Hematopoietic multipotent progenitor cell treated with erythropoietin and hydrocortisone succinate and interleukin-3 and kit ligand, for 17 days (in vitro differentiated cells): ENCODE measurements around the gene GSX2.
"Not testable (repeated sequence)": the region's sequence is repeated elsewhere in the genome, so short reads cannot be mapped to it uniquely, and the experiment has no call there.

ENCODE experiments used
- DNase-seq: peaks from one replicate; pipeline ENCODE4 v3.0.0-alpha.2; 2015; ENCODE audit warnings: low spot score

GSX2 gene

GRCh38 chr4:54103190-54103574, 3.2 kb downstream of the GSX2 start:
- DNase-seq: no peak

- DNase-seq: no peak
These were observed 4.9 kb downstream of the GSX2 start for GRCh38 chr4:54104907-54105306.

GRCh38 chr4:54107951-54108748, 8.2 kb downstream of the GSX2 start:
- no peak for DNase-seq

- DNase-seq: no peak
These were observed 9.5 kb downstream of the GSX2 start for GRCh38 chr4:54109241-54110018.

- DNase-seq: no peak
These were observed 10.1 kb downstream of the GSX2 start for GRCh38 chr4:54110019-54110416.

- DNase-seq: not testable (repeated sequence)
These were observed 13.2 kb downstream of the GSX2 start for GRCh38 chr4:54113206-54113605.

GRCh38 chr4:54116246-54116645, 16.3 kb downstream of the GSX2 start:
- DNase-seq: not testable (repeated sequence)

- no peak for DNase-seq
These were observed 19.1 kb downstream of the GSX2 start for GRCh38 chr4:54118850-54119589.

- no peak for DNase-seq
These were observed 20.6 kb downstream of the GSX2 start for GRCh38 chr4:54120518-54120917.

GRCh38 chr4:54127660-54128059, 27.7 kb downstream of the GSX2 start:
- DNase-seq: no peak

GRCh38 chr4:54128694-54129093, 28.7 kb downstream of the GSX2 start:
- DNase-seq: not testable (repeated sequence)

GRCh38 chr4:54139332-54139731, 39.4 kb downstream of the GSX2 start:
- DNase-seq: no peak

- DNase-seq: no peak
These were observed 40.3 kb downstream of the GSX2 start for GRCh38 chr4:54140287-54140686.

GRCh38 chr4:54144199-54144598, 44.2 kb downstream of the GSX2 start:
- DNase-seq: no peak

GRCh38 chr4:54144661-54145171, 44.8 kb downstream of the GSX2 start:
- no peak for DNase-seq

- DNase-seq: no peak
These were observed 46.2 kb downstream of the GSX2 start for GRCh38 chr4:54146139-54146538.

GRCh38 chr4:54149323-54149722, 49.4 kb downstream of the GSX2 start:
- DNase-seq: no peak
